22Rv1 (cell line): ENCODE measurements around the gene ARF1.

Source experiments
- ZFX ChIP-seq: fragments of 450-650 bp; IDR thresholded peaks from 2 replicates; pipeline ENCODE4 v1.6.1; 2017; ENCODE audit warnings: antibody characterized with exemption, borderline replicate concordance
- TF ChIP-seq, protein P1 (sequence below): fragments of 450-650 bp; IDR thresholded peaks from 2 replicates; pipeline ENCODE4 v1.5.1; 2017; ENCODE audit warnings: mild to moderate bottlenecking

DNA sequence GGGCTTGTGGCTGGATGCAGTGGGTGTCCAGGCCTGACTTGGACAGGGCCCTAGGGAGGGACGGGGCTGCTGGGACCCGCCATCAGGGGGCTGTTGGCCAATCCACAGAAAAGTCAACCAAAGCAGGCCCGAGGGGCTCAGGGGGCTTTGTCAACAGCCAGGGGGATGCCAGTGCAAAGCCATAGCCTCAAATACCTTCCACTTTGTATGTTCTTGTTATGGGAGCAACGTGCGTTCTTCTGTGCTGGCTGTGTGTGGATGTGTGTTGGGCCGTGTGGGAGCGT, 35.4 kb upstream of the ARF1 start:
- TF ChIP-seq, protein P1, sequence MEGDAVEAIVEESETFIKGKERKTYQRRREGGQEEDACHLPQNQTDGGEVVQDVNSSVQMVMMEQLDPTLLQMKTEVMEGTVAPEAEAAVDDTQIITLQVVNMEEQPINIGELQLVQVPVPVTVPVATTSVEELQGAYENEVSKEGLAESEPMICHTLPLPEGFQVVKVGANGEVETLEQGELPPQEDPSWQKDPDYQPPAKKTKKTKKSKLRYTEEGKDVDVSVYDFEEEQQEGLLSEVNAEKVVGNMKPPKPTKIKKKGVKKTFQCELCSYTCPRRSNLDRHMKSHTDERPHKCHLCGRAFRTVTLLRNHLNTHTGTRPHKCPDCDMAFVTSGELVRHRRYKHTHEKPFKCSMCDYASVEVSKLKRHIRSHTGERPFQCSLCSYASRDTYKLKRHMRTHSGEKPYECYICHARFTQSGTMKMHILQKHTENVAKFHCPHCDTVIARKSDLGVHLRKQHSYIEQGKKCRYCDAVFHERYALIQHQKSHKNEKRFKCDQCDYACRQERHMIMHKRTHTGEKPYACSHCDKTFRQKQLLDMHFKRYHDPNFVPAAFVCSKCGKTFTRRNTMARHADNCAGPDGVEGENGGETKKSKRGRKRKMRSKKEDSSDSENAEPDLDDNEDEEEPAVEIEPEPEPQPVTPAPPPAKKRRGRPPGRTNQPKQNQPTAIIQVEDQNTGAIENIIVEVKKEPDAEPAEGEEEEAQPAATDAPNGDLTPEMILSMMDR, result no peak
- TF ChIP-seq ZFX, result no peak
